Neural progenitor cell (in vitro differentiated cells): ENCODE measurements around the gene FCSK. TPM values are rescaled to one million over a fixed set of nuclear protein-coding genes. Genes with fewer than 3 reads are reported as not detected.
"Not testable (repeated sequence)": the region's sequence is repeated elsewhere in the genome, so short reads cannot be mapped to it uniquely, and the experiment has no call there.

Source experiments
- DNase-seq: peaks from one replicate; pipeline ENCODE4 v3.0.0-alpha.2; 2016; ENCODE audit warnings: low spot score
- H2AFZ ChIP-seq: fragments of 200-600 bp; sonication (generic); replicated peaks from 2 replicates; pipeline ENCODE4 v1.6.1; 2016; ENCODE audit warnings: antibody characterized with exemption
- H3F3A ChIP-seq: fragments of 200-600 bp; sonication (generic); 2 replicates; pipeline ENCODE4 v1.6.1; 2016; ENCODE audit warnings: antibody characterized with exemption, low read depth
- H3K27ac ChIP-seq: fragments of 200-600 bp; sonication (generic); 2 replicates; pipeline ENCODE4 v1.5.1; 2016; ENCODE audit warnings: mild to moderate bottlenecking
- H3K27me3 ChIP-seq: fragments of 200-600 bp; sonication (generic); 2 replicates; pipeline ENCODE4 v1.6.1; 2016; ENCODE audit warnings: mild to moderate bottlenecking, moderate library complexity
- H3K36me3 ChIP-seq: fragments of 200-600 bp; sonication (generic); 2 replicates; pipeline ENCODE4 v1.5.1; 2016
- H3K4me1 ChIP-seq: fragments of 200-600 bp; sonication (generic); 2 replicates; pipeline ENCODE4 v1.6.1; 2016; ENCODE audit warnings: mixed run types
- H3K4me2 ChIP-seq: fragments of 200-600 bp; sonication (generic); 2 replicates; pipeline ENCODE4 v1.6.1; 2016
- H3K4me3 ChIP-seq: fragments of 200-600 bp; sonication (generic); 2 replicates; pipeline ENCODE4 v1.5.1; 2016
- H3K79me2 ChIP-seq: fragments of 200-600 bp; sonication (generic); 2 replicates; pipeline ENCODE4 v1.6.1; 2016; ENCODE audit warnings: low read depth
- H3K9ac ChIP-seq: fragments of 200-600 bp; sonication (generic); 2 replicates; pipeline ENCODE4 v1.6.1; 2016
- H3K9me3 ChIP-seq: fragments of 200-600 bp; sonication (generic); 2 replicates; pipeline ENCODE4 v1.5.1; 2016; ENCODE audit warnings: low read depth
- H4K20me1 ChIP-seq: fragments of 200-600 bp; sonication (generic); 2 replicates; pipeline ENCODE4 v1.6.1; 2016; ENCODE audit warnings: low read depth
- H3K27ac Mint-ChIP-seq: 3 replicates; pipeline ENCODE4 v1.8.0; 2021; ENCODE audit warnings: mixed read lengths
- H3K27me3 Mint-ChIP-seq: 2 replicates; pipeline ENCODE4 v1.8.0; 2022; ENCODE audit warnings: low read depth, mild to moderate bottlenecking, inconsistent platforms, moderate library complexity, mixed read lengths; ENCODE audit not compliant: insufficient read depth
- H3K36me3 Mint-ChIP-seq: 3 replicates; pipeline ENCODE4 v1.8.0; 2021; ENCODE audit warnings: mixed read lengths
- H3K4me1 Mint-ChIP-seq: 3 replicates; pipeline ENCODE4 v1.8.0; 2021; ENCODE audit warnings: mixed read lengths
- H3K4me3 Mint-ChIP-seq: 3 replicates; pipeline ENCODE4 v1.8.0; 2021; ENCODE audit warnings: mild to moderate bottlenecking, moderate library complexity, mixed read lengths
- H3K9me3 Mint-ChIP-seq: 3 replicates; pipeline ENCODE4 v1.8.0; 2020; ENCODE audit warnings: mixed read lengths
- CTCF ChIP-seq: fragments of 200-600 bp; sonication (generic); IDR thresholded peaks from 2 replicates; pipeline ENCODE4 v1.5.1; 2017; ENCODE audit warnings: antibody characterized with exemption, mild to moderate bottlenecking
- EZH2 ChIP-seq: fragments of 200-600 bp; sonication (generic); IDR thresholded peaks from 2 replicates; pipeline ENCODE4 v1.6.1; 2017; ENCODE audit warnings: antibody characterized with exemption, mild to moderate bottlenecking, moderate library complexity
- EZH2phosphoT487 ChIP-seq: fragments of 200-600 bp; sonication (generic); IDR thresholded peaks from 2 replicates; pipeline ENCODE4 v1.6.1; 2017; ENCODE audit warnings: antibody characterized with exemption
- total RNA-seq: library from RNA; depleted of rRNA; stranded (reverse); fragments of >200 nt; gene quantifications from 2 replicates; pipeline ENCODE4 v1.2.3, GENCODE V29; 2015; ENCODE audit warnings: low replicate concordance

Gene FCSK
- total RNA-seq, 1 donor from 2014 or later: 11.0 TPM

- Mint-ChIP-seq H3K27ac (no peak overlapping the region), H3K36me3 (no peaks in the 10 kb centered on the region), H3K4me3 (no peak overlapping the region), H3K4me1 (peaks cover 5% of the 10 kb centered on the region), H3K9me3 (no peaks in the 10 kb centered on the region), H3K27me3 (peaks cover 13% of the 10 kb centered on the region)
- no peak overlapping the region for H3K4me3 ChIP-seq
- no peaks in the 10 kb centered on the region for H3K27me3 ChIP-seq
- H3K36me3 ChIP-seq: no peaks in the 10 kb centered on the region
- no peak overlapping the region for H3K9ac ChIP-seq
- H3K27ac ChIP-seq: no peak overlapping the region
- H4K20me1 ChIP-seq: no peaks in the 10 kb centered on the region
- no peak overlapping the region for H2AFZ ChIP-seq
- H3K79me2 ChIP-seq: no peaks in the 10 kb centered on the region
- H3F3A ChIP-seq: no peaks in the 10 kb centered on the region
- TF ChIP-seq EZH2phosphoT487 (no peak), CTCF (no peak)
- no peak for DNase-seq
- no peak overlapping the region for H3K4me2 ChIP-seq
- H3K9me3 ChIP-seq: no peaks in the 10 kb centered on the region
- H3K4me1 ChIP-seq: peaks cover 7% of the 10 kb centered on the region
These were observed 9.9 kb upstream of the FCSK start for GRCh38 chr16:70444249-70445063.

DNA sequence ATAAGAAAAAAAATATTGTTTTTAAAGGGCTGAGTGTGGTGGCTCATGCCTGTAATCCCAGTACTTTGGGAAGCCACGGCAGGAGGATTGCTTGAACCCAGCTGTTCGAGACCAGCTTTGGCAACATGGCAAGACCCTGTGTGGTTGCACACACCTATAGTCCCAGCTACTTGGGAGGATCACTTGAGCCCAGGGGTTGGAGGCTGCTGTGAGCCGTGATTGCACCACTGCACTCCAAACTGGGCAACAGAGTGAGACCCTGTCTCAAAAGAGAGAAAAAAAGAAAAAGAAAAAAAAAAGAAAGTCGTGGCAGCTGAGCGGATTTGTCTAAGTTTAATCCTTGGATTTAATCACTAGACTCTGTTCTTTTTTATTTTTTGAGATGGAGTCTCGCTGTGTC is 6.3 kb upstream of the FCSK start:
- Histone ChIP-seq H3K9ac (no peak overlapping the region), H3K4me1 (no peaks in the 10 kb centered on the region), H3K4me3 (no peak overlapping the region), H3K27ac (no peak overlapping the region), H3K4me2 (no peak overlapping the region), H3K36me3 (no peaks in the 10 kb centered on the region), H3K79me2 (no peaks in the 10 kb centered on the region), H4K20me1 (no peaks in the 10 kb centered on the region), H2AFZ (no peak overlapping the region), H3K9me3 (no peaks in the 10 kb centered on the region), H3K27me3 (no peaks in the 10 kb centered on the region), H3F3A (no peaks in the 10 kb centered on the region)
- TF ChIP-seq EZH2 (no peak), CTCF (no peak), EZH2phosphoT487 (no peak)
- Mint-ChIP-seq H3K36me3 (no peaks in the 10 kb centered on the region), H3K9me3 (no peaks in the 10 kb centered on the region), H3K4me3 (no peak overlapping the region), H3K27ac (no peak overlapping the region), H3K27me3 (peaks cover 8% of the 10 kb centered on the region), H3K4me1 (no peaks in the 10 kb centered on the region)
- DNase-seq: no peak

GRCh38 chr16:70450142-70451003 is 4.0 kb upstream of the FCSK start:
- not testable (repeated sequence) for H3K27ac ChIP-seq, H3K27me3 ChIP-seq, H3K27me3 Mint-ChIP-seq, H3K36me3 Mint-ChIP-seq, DNase-seq, H3K4me1 ChIP-seq, H3K9ac ChIP-seq, H3K4me2 ChIP-seq, H3K79me2 ChIP-seq, H3K9me3 Mint-ChIP-seq, H3K9me3 ChIP-seq, H3K27ac Mint-ChIP-seq, H4K20me1 ChIP-seq, H2AFZ ChIP-seq, H3F3A ChIP-seq, H3K36me3 ChIP-seq, H3K4me3 Mint-ChIP-seq, H3K4me3 ChIP-seq
- H3K4me1 Mint-ChIP-seq: peaks cover 12% of the 10 kb centered on the region

DNA sequence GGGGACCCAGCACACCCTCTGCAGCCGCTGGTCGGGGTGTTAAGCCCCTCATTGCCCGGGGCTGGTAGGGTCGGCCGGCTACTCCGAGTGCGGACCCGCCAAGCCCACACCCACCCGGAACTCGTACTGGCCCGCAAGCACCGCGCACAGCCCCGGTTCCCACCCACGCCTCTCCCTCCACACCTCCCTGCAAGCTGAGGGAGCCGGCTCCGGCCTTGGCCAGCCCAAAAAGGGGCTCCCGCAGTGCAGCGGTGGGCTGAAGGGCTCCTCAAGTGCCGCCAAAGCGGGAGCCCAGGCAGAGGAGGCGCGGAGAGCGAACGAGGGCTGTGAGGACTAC is 3.4 kb upstream of the FCSK start:
- not testable (repeated sequence) for H3K27ac ChIP-seq, H3K9me3 ChIP-seq, H3K27me3 Mint-ChIP-seq, H3K9ac ChIP-seq, H3K27ac Mint-ChIP-seq, H3F3A ChIP-seq, H3K4me2 ChIP-seq, H3K36me3 Mint-ChIP-seq, H2AFZ ChIP-seq, DNase-seq, H3K79me2 ChIP-seq, H3K27me3 ChIP-seq, H3K4me3 Mint-ChIP-seq, H3K36me3 ChIP-seq, H3K9me3 Mint-ChIP-seq, H3K4me1 ChIP-seq, H4K20me1 ChIP-seq, H3K4me3 ChIP-seq
- H3K4me1 Mint-ChIP-seq: peaks cover 12% of the 10 kb centered on the region
